GM18951 (cell line): Measurements from ENCODE around the gene ANKRD28.

ENCODE experiments used
- POLR2A ChIP-seq: IDR thresholded peaks from 4 replicates; pipeline ENCODE4 v1.6.1; 2011; ENCODE audit warnings: mild to moderate bottlenecking; ENCODE audit not compliant: insufficient read length, insufficient read depth; ENCODE audit errors: extremely low read depth
- in situ Hi-C: fragments of 300-500 bp; cut with MboI; formaldehyde crosslinking; loops from one replicate; pipeline ENCODE4 v1.12.0; 2022; ENCODE audit warnings: low sequenced_read_pairs, mixed read lengths, inconsistent platforms; ENCODE audit not compliant: unreplicated experiment

ANKRD28 gene

GRCh38 chr3:15676259-15676658 is 121.5 kb downstream of the ANKRD28 start:
- TF ChIP-seq POLR2A: no peak
- in situ Hi-C loops: no loop called here

GRCh38 chr3:15673536-15673935 is 124.2 kb downstream of the ANKRD28 start:
- in situ Hi-C loops: no loop called here
- no peak for TF ChIP-seq POLR2A

- no peak for TF ChIP-seq POLR2A
- in situ Hi-C loops: no loop called here
These were observed 130.3 kb downstream of the ANKRD28 start for GRCh38 chr3:15667484-15667883.

- in situ Hi-C loops: no loop called here
- TF ChIP-seq POLR2A: no peak
These were observed 131.5 kb downstream of the ANKRD28 start for GRCh38 chr3:15666277-15666676.

GRCh38 chr3:15665510-15666150 is 132.1 kb downstream of the ANKRD28 start:
- TF ChIP-seq POLR2A: no peak
- in situ Hi-C loops: no loop called here

GRCh38 chr3:15664144-15664543 is 133.6 kb downstream of the ANKRD28 start:
- no peak for TF ChIP-seq POLR2A
- in situ Hi-C loops: no loop called here

- TF ChIP-seq POLR2A: no peak
- in situ Hi-C loops: no loop called here
These were observed 137.5 kb downstream of the ANKRD28 start for GRCh38 chr3:15660055-15660935.

GRCh38 chr3:15659254-15659975 is 138.4 kb downstream of the ANKRD28 start:
- in situ Hi-C loops: no loop called here
- no peak for TF ChIP-seq POLR2A

- no peak for TF ChIP-seq POLR2A
- in situ Hi-C loops: no loop called here
These were observed 140.8 kb downstream of the ANKRD28 start for GRCh38 chr3:15657016-15657415.

GRCh38 chr3:15656342-15656741 is 141.4 kb downstream of the ANKRD28 start:
- in situ Hi-C loops: no loop called here
- no peak for TF ChIP-seq POLR2A

GRCh38 chr3:15654891-15655290 is 142.9 kb downstream of the ANKRD28 start:
- in situ Hi-C loops: no loop called here
- TF ChIP-seq POLR2A: no peak

GRCh38 chr3:15654127-15654526 is 143.7 kb downstream of the ANKRD28 start:
- no peak for TF ChIP-seq POLR2A
- in situ Hi-C loops: no loop called here

- in situ Hi-C loops: no loop called here
- no peak for TF ChIP-seq POLR2A
These were observed 144.5 kb downstream of the ANKRD28 start for GRCh38 chr3:15653321-15653720.
